ENCODE data around the gene CABYR.
"Not testable (repeated sequence)": the region's sequence is repeated elsewhere in the genome, so short reads cannot be mapped to it uniquely, and the experiment has no call there.

Gene CABYR

GRCh38 chr18:24128700-24129099 lies 10.2 kb upstream of the CABYR start:
- DNase-seq, result no peak

- DNase-seq, result no peak
Measured at GRCh38 chr18:24130494-24130893, 8.4 kb upstream of the CABYR start.

GRCh38 chr18:24136967-24137373 lies 1.9 kb upstream of the CABYR start:
- DNase-seq, result no peak

GRCh38 chr18:24138409-24138788 lies 463 bp upstream of the CABYR start:
- DNase-seq, result no peak

GRCh38 chr18:24140697-24141096 lies 1.8 kb downstream of the CABYR start:
- DNase-seq, result no peak

- DNase-seq, result no peak
Measured at GRCh38 chr18:24142376-24142775, 3.5 kb downstream of the CABYR start.

GRCh38 chr18:24149591-24149990 lies 10.7 kb downstream of the CABYR start:
- DNase-seq, result not testable (repeated sequence)

- DNase-seq, result no peak
Measured at GRCh38 chr18:24153397-24153796, 14.5 kb downstream of the CABYR start.

- peak in 1 of 56 donors; percentile 3 for DNase-seq
Measured at GRCh38 chr18:24157855-24158254, 19.0 kb downstream of the CABYR start.

- DNase-seq, result no peak
Measured at GRCh38 chr18:24160086-24160485, 21.2 kb downstream of the CABYR start.

- no peak for DNase-seq
Measured at GRCh38 chr18:24161304-24161703, 22.4 kb downstream of the CABYR start.

GRCh38 chr18:24168496-24168895 lies 29.6 kb downstream of the CABYR start:
- no peak for DNase-seq

- no peak for DNase-seq
Measured at GRCh38 chr18:24170360-24170759, 31.5 kb downstream of the CABYR start.

GRCh38 chr18:24173997-24174396 lies 35.1 kb downstream of the CABYR start:
- no peak for DNase-seq

GRCh38 chr18:24176727-24177416 lies 38.0 kb downstream of the CABYR start:
- DNase-seq, result peak in 49 of 56 donors; percentile 15 to 88 (median 56)

GRCh38 chr18:24177499-24178133 lies 38.8 kb downstream of the CABYR start:
- DNase-seq, result no peak

GRCh38 chr18:24180048-24180447 lies 41.2 kb downstream of the CABYR start:
- no peak for DNase-seq

- DNase-seq, result no peak
Measured at GRCh38 chr18:24181806-24182205, 42.9 kb downstream of the CABYR start.

GRCh38 chr18:24185805-24186204 lies 46.9 kb downstream of the CABYR start:
- no peak for DNase-seq

- DNase-seq, result no peak
Measured at GRCh38 chr18:24187049-24187448, 48.2 kb downstream of the CABYR start.

- DNase-seq, result peak in 2 of 56 donors; percentile 15 to 26
Measured at GRCh38 chr18:24187689-24188088, 48.8 kb downstream of the CABYR start.

GRCh38 chr18:24188120-24188519 lies 49.3 kb downstream of the CABYR start:
- peak in 13 of 56 donors; percentile 7 to 45 (median 28) for DNase-seq

- DNase-seq, result no peak
Measured at GRCh38 chr18:24189007-24189528, 50.2 kb downstream of the CABYR start.
